Ovary (tissue), 3 donors: ENCODE results near the gene FOXC2.

Experiments used
- CTCF ChIP-seq, 3 donors: fragments of 450-650 bp in 2 of 3; fragments of 200-600 bp in 1 of 3; IDR thresholded peaks; one replicate each; pipeline versions ENCODE4 v1.5.1 to v1.8.0; 2016 to 2022; ENCODE audit warnings: antibody characterized with exemption in 3 of 3, mild to moderate bottlenecking in 1 of 3
- POLR2A ChIP-seq: fragments of 450-650 bp; IDR thresholded peaks from one replicate; pipeline ENCODE4 v1.6.1; 2017; ENCODE audit warnings: antibody characterized with exemption, mild to moderate bottlenecking, moderate library complexity
- donor health status: DM: no; HTN: no; CAD: no.

GRCh38 chr16:86581458-86581857 is 14.8 kb downstream of the FOXC2 start:
- TF ChIP-seq CTCF (IDR thresholded peaks at IDR 0.05) (no peak), POLR2A (no peak)
